HepG2 (cell line): Measurements from ENCODE around the gene TNFRSF6B. TPM values are rescaled to one million over a fixed set of nuclear protein-coding genes. Genes with fewer than 3 reads are reported as not detected.

Experiments
- CC2D1A ChIP-seq: sonication (generic); formaldehyde crosslinking; IDR thresholded peaks from 2 replicates; pipeline ENCODE4 v1.8.1; 2023; ENCODE audit warnings: mild to moderate bottlenecking, missing genetic modification reagents
- CEBPG ChIP-seq: IDR thresholded peaks from 2 replicates; pipeline ENCODE4 v1.6.1; 2016
- EHMT2 ChIP-seq: fragments of 200-600 bp; sonication (generic); IDR thresholded peaks from 2 replicates; pipeline ENCODE4 v1.7.0; 2017; ENCODE audit warnings: antibody characterized with exemption, low read depth, low read length, borderline replicate concordance
- HOXA5 ChIP-seq: sonication (generic); formaldehyde crosslinking; IDR thresholded peaks from 2 replicates; pipeline ENCODE4 v1.4.0; 2020; ENCODE audit warnings: missing genetic modification reagents
- JARID2 ChIP-seq: sonication (generic); formaldehyde crosslinking; IDR thresholded peaks from 2 replicates; pipeline ENCODE4 v1.8.1; 2023; ENCODE audit warnings: missing genetic modification reagents, inconsistent platforms; ENCODE audit not compliant: insufficient replicate concordance
- MEIS2 ChIP-seq: sonication (generic); formaldehyde crosslinking; IDR thresholded peaks from 2 replicates; pipeline ENCODE4 v1.9.0; 2021; ENCODE audit warnings: mild to moderate bottlenecking, missing genetic modification reagents
- TAF1 ChIP-seq: sonication (generic); formaldehyde crosslinking; IDR thresholded peaks from 2 replicates; pipeline ENCODE4 v1.4.0; 2020; ENCODE audit warnings: missing genetic modification reagents
- ZNF124 ChIP-seq: sonication (generic); formaldehyde crosslinking; IDR thresholded peaks from 2 replicates; pipeline ENCODE4 v1.4.0; 2020; ENCODE audit warnings: missing genetic modification reagents
- ZNF17 ChIP-seq: sonication (generic); formaldehyde crosslinking; IDR thresholded peaks from 2 replicates; pipeline ENCODE4 v1.5.0; 2020; ENCODE audit warnings: mild to moderate bottlenecking, missing genetic modification reagents
- ZNF234 ChIP-seq: sonication (generic); formaldehyde crosslinking; conservative IDR thresholded peaks from 2 replicates; pipeline ENCODE4 v1.5.1; 2020; ENCODE audit warnings: mild to moderate bottlenecking, missing genetic modification reagents
- ZNF30 ChIP-seq: sonication (generic); formaldehyde crosslinking; IDR thresholded peaks from 2 replicates; pipeline ENCODE4 v1.5.0; 2020; ENCODE audit warnings: mild to moderate bottlenecking, missing genetic modification reagents
- polyA plus RNA-seq, 8 experiments: library from polyadenylated mRNA; depleted of rRNA in 3 of 8; stranded (reverse) in 7 of 8; unstranded in 1 of 8; fragments of >200 nt; fragmentation: Illumina TruSeq in 4 of 8; extraction: Trizol in 4 of 8; gene quantifications; 2 replicates each; pipeline versions ENCODE4 v1.2.1 to v1.2.3, GENCODE V29; 2011 to 2016; ENCODE audit warnings: low read depth in 4 of 8, missing spikeins in 1 of 8, mixed read lengths in 1 of 8; ENCODE audit not compliant: insufficient read depth in 1 of 8
- total RNA-seq, 5 experiments: library from RNA; depleted of rRNA; stranded (reverse); fragments of >200 nt; fragmentation: Illumina TruSeq; extraction: Trizol; gene quantifications; 2 replicates each; pipeline ENCODE4 v1.2.3, GENCODE V29; 2016; ENCODE audit warnings: low read depth in 1 of 5
- TF ChIP-seq, protein P1 (sequence below): sonication (generic); formaldehyde crosslinking; IDR thresholded peaks from 2 replicates; pipeline ENCODE4 v1.8.0; 2023; ENCODE audit warnings: mild to moderate bottlenecking, missing genetic modification reagents
- TF ChIP-seq, protein P2 (sequence below): sonication (generic); formaldehyde crosslinking; conservative IDR thresholded peaks from 2 replicates; pipeline ENCODE4 v1.8.0; 2022; ENCODE audit warnings: mild to moderate bottlenecking, moderate library complexity, missing genetic modification reagents
- TF ChIP-seq, protein P3 (sequence below): sonication (generic); formaldehyde crosslinking; IDR thresholded peaks from 2 replicates; pipeline ENCODE4 v1.9.0; 2022; ENCODE audit warnings: low read depth, missing genetic modification reagents
- TF ChIP-seq, protein P4 (sequence below): sonication (generic); formaldehyde crosslinking; IDR thresholded peaks from 2 replicates; pipeline ENCODE4 v1.4.0; 2020; ENCODE audit warnings: mild to moderate bottlenecking, missing genetic modification reagents
- TF ChIP-seq, protein P5 (sequence below): sonication (generic); formaldehyde crosslinking; IDR thresholded peaks from 2 replicates; pipeline ENCODE4 v1.4.0; 2020; ENCODE audit warnings: mild to moderate bottlenecking, missing genetic modification reagents
- TF ChIP-seq, protein P6 (sequence below), 2 experiments: sonication (generic) in 1 of 2; formaldehyde crosslinking in 1 of 2; IDR thresholded peaks; 2 replicates each; pipeline versions ENCODE4 v1.5.1 to v1.6.1; 2011 to 2020; ENCODE audit warnings: borderline replicate concordance in 1 of 2, low read depth in 1 of 2, low read length in 1 of 2, mild to moderate bottlenecking in 1 of 2, missing genetic modification reagents in 1 of 2, moderate library complexity in 1 of 2
- TF ChIP-seq, protein P7 (sequence below): sonication (generic); formaldehyde crosslinking; IDR thresholded peaks from 2 replicates; pipeline ENCODE4 v1.4.0; 2020; ENCODE audit warnings: missing genetic modification reagents

Gene TNFRSF6B
- total and polyA plus RNA-seq, 2 of the 13 experiments (the other 11 are each of a cell fraction or from before 2014, with no cell fraction given), result 0.24 TPM; not detected in 1

DNA sequence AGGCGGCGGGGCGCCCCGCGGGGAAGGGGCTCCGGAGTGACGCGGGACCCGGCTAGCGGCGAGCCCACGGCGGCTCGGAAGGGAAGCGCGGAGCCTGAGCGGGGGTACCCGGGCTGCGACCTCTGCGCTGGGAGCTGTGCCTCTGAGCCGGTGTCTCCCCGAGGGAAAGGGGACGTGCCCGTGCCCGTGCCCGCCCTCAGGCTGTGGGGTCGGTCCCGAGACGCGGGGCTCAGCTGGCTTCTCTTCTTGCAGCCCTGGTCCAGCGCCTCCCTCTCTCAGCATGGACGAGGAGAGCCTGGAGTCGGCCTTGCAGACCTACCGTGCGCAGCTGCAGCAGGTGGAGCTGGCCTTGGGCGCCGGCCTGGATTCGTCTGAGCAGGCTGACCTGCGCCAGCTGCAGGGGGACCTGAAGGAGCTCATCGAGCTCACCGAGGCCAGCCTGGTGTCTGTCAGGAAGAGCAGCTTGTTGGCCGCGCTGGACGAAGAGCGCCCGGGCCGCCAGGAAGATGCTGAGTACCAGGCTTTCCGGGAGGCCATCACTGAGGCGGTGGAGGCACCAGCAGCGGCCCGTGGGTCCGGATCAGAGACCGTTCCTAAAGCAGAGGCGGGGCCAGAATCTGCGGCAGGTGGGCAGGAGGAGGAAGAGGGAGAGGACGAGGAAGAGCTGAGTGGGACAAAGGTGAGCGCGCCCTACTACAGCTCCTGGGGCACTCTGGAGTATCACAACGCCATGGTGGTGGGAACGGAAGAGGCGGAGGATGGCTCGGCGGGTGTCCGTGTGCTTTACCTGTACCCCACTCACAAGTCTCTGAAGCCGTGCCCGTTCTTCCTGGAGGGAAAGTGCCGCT, 12.1 kb downstream of the TNFRSF6B start (continued):
- TF ChIP-seq, protein P1, sequence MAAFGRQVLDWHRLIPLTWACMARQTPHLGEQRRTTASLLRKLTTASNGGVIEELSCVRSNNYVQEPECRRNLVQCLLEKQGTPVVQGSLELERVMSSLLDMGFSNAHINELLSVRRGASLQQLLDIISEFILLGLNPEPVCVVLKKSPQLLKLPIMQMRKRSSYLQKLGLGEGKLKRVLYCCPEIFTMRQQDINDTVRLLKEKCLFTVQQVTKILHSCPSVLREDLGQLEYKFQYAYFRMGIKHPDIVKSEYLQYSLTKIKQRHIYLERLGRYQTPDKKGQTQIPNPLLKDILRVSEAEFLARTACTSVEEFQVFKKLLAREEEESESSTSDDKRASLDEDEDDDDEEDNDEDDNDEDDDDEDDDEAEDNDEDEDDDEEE (CRISPR knock-in tag), result no peak; the same call in 1 of the 2 replicates
- TF ChIP-seq ZNF234 (CRISPR knock-in tag) (no peak), EHMT2 (no peak), ZNF124 (CRISPR knock-in tag) (no peak), CEBPG (CRISPR knock-in tag) (no peak), JARID2 (CRISPR knock-in tag) (no peak), TAF1 (CRISPR knock-in tag) (no peak), MEIS2 (CRISPR knock-in tag) (no peak), ZNF30 (CRISPR knock-in tag) (no peak), HOXA5 (CRISPR knock-in tag) (no peak), CC2D1A (CRISPR knock-in tag) (no peak), ZNF17 (CRISPR knock-in tag) (no peak)
- TF ChIP-seq, protein P2, sequence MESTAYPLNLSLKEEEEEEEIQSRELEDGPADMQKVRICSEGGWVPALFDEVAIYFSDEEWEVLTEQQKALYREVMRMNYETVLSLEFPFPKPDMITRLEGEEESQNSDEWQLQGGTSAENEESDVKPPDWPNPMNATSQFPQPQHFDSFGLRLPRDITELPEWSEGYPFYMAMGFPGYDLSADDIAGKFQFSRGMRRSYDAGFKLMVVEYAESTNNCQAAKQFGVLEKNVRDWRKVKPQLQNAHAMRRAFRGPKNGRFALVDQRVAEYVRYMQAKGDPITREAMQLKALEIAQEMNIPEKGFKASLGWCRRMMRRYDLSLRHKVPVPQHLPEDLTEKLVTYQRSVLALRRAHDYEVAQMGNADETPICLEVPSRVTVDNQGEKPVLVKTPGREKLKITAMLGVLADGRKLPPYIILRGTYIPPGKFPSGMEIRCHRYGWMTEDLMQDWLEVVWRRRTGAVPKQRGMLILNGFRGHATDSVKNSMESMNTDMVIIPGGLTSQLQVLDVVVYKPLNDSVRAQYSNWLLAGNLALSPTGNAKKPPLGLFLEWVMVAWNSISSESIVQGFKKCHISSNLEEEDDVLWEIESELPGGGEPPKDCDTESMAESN (CRISPR knock-in tag), result no peak; the same call in 1 of the 2 replicates
- TF ChIP-seq, protein P3, sequence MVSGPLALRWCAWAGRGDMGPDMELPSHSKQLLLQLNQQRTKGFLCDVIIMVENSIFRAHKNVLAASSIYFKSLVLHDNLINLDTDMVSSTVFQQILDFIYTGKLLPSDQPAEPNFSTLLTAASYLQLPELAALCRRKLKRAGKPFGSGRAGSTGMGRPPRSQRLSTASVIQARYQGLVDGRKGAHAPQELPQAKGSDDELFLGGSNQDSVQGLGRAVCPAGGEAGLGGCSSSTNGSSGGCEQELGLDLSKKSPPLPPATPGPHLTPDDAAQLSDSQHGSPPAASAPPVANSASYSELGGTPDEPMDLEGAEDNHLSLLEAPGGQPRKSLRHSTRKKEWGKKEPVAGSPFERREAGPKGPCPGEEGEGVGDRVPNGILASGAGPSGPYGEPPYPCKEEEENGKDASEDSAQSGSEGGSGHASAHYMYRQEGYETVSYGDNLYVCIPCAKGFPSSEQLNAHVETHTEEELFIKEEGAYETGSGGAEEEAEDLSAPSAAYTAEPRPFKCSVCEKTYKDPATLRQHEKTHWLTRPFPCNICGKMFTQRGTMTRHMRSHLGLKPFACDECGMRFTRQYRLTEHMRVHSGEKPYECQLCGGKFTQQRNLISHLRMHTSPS (CRISPR knock-in tag), result 0 out of 2 replicates have a peak, but pooled peaks have one; percentile 35
- TF ChIP-seq, protein P4, sequence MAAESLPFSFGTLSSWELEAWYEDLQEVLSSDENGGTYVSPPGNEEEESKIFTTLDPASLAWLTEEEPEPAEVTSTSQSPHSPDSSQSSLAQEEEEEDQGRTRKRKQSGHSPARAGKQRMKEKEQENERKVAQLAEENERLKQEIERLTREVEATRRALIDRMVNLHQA, result no peak
- TF ChIP-seq, protein P5, sequence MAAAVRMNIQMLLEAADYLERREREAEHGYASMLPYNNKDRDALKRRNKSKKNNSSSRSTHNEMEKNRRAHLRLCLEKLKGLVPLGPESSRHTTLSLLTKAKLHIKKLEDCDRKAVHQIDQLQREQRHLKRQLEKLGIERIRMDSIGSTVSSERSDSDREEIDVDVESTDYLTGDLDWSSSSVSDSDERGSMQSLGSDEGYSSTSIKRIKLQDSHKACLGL (CRISPR knock-in tag), result peak; percentile 12; the same call in 1 of the 2 replicates
- TF ChIP-seq, protein P6, sequence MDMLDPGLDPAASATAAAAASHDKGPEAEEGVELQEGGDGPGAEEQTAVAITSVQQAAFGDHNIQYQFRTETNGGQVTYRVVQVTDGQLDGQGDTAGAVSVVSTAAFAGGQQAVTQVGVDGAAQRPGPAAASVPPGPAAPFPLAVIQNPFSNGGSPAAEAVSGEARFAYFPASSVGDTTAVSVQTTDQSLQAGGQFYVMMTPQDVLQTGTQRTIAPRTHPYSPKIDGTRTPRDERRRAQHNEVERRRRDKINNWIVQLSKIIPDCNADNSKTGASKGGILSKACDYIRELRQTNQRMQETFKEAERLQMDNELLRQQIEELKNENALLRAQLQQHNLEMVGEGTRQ (IDR thresholded peaks at IDR 0.05; ENCODE audit: low read depth, low read length), result no peak
- TF ChIP-seq, protein P6 (CRISPR knock-in tag; IDR thresholded peaks at IDR 0.05; ENCODE audit: borderline replicate concordance), result no peak
- TF ChIP-seq, protein P7, sequence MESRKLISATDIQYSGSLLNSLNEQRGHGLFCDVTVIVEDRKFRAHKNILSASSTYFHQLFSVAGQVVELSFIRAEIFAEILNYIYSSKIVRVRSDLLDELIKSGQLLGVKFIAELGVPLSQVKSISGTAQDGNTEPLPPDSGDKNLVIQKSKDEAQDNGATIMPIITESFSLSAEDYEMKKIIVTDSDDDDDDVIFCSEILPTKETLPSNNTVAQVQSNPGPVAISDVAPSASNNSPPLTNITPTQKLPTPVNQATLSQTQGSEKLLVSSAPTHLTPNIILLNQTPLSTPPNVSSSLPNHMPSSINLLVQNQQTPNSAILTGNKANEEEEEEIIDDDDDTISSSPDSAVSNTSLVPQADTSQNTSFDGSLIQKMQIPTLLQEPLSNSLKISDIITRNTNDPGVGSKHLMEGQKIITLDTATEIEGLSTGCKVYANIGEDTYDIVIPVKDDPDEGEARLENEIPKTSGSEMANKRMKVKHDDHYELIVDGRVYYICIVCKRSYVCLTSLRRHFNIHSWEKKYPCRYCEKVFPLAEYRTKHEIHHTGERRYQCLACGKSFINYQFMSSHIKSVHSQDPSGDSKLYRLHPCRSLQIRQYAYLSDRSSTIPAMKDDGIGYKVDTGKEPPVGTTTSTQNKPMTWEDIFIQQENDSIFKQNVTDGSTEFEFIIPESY, result no peak
